Measurements from ENCODE around the gene GRPEL1. TPM values are rescaled to one million over a fixed set of nuclear protein-coding genes. Genes with fewer than 3 reads are reported as not detected.

GRPEL1 gene
- total and polyA plus RNA-seq, 10 of the 15 experiments (the other 5 are each of a cell fraction or from before 2014, with no cell fraction given): 30.8 to 119 (median 67.6) TPM

DNA sequence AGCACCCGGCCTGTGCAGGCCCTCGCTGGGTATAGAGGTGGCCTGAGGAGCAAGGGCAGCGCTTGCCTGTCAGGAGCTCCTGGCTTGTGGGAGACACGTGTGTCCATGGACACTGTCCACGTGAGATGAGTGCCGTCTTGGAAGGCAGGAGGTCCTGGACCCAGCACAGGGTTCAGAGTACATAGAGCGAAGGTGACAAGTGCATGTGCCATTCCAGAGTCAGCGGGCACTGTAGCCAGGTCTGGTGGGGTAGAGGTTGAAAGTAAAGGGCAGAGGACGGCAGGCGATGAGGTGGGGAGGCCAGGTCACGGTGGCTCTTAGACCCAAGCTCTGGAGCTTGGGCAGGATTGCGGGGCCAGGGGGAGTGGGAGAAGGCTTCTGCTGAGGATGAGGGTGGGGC is 53.0 kb downstream of the GRPEL1 start:
- in situ Hi-C loops (cut with MboI) (no loop called here), intact Hi-C loops (cut with micrococcal nuclease; ENCODE audit: unreplicated experiment) (no loop called here)
- ChIA-PET POLR2A (no interaction called here), RAD21 (ENCODE audit: unreplicated experiment) (no interaction called here), CTCF (no interaction called here), SMC1A (ENCODE audit: uncharacterized antibody, unreplicated experiment) (no interaction called here)
- no peaks in the 10 kb centered on the region; the same call in 1 of the 2 replicates for H3K79me2 ChIP-seq (ENCODE audit: control insufficient read depth, insufficient read depth, low read length)
- BruUV-seq (replicated peaks): no TSS peak
- no peak overlapping the region for H3K4me3 ChIP-seq
- no peak for DNase-seq (ENCODE audit: low read depth, low spot score)
- H3K9ac ChIP-seq (ENCODE audit: control insufficient read depth, insufficient read depth, low read length): no peak overlapping the region; the same call in 1 of the 2 replicates
- no peak overlapping the region for H3K4me2 ChIP-seq (ENCODE audit: control insufficient read depth, insufficient read depth)
- peak overlapping the region; percentile 85 for H3K27ac ChIP-seq (ENCODE audit: control insufficient read depth, insufficient read depth)
- H2AFZ ChIP-seq (ENCODE audit: control insufficient read depth, low read depth, low read length): no peak overlapping the region
- 99% methylated on average over 12 of the region's 12 CpGs for WGBS (ENCODE audit: insufficient coverage, insufficient replicate concordance, low lambda C conversion rate, missing lambda C conversion rate)
- H4K20me1 ChIP-seq (ENCODE audit: control insufficient read depth, insufficient read depth): no peaks in the 10 kb centered on the region
- H3K4me1 ChIP-seq (ENCODE audit: control insufficient read depth, insufficient read depth, low read length): peaks cover 17% of the 10 kb centered on the region
- no peaks in the 10 kb centered on the region for H3K27me3 ChIP-seq (replicated peaks in 1 of 2; ENCODE audit: control insufficient read depth in 2 of 2, insufficient read depth in 2 of 2, low read length in 1 of 2)
- no peak for ATAC-seq
- no peak for FAIRE-seq
- H3K9me3 ChIP-seq (replicated peaks; ENCODE audit: control insufficient read depth, insufficient read depth, low read length): no peaks in the 10 kb centered on the region; the same call in 1 of the 3 replicates
- TF ChIP-seq, protein P1, sequence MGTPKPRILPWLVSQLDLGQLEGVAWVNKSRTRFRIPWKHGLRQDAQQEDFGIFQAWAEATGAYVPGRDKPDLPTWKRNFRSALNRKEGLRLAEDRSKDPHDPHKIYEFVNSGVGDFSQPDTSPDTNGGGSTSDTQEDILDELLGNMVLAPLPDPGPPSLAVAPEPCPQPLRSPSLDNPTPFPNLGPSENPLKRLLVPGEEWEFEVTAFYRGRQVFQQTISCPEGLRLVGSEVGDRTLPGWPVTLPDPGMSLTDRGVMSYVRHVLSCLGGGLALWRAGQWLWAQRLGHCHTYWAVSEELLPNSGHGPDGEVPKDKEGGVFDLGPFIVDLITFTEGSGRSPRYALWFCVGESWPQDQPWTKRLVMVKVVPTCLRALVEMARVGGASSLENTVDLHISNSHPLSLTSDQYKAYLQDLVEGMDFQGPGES (IDR thresholded peaks at IDR 0.05): no peak
- TF ChIP-seq, protein P2, sequence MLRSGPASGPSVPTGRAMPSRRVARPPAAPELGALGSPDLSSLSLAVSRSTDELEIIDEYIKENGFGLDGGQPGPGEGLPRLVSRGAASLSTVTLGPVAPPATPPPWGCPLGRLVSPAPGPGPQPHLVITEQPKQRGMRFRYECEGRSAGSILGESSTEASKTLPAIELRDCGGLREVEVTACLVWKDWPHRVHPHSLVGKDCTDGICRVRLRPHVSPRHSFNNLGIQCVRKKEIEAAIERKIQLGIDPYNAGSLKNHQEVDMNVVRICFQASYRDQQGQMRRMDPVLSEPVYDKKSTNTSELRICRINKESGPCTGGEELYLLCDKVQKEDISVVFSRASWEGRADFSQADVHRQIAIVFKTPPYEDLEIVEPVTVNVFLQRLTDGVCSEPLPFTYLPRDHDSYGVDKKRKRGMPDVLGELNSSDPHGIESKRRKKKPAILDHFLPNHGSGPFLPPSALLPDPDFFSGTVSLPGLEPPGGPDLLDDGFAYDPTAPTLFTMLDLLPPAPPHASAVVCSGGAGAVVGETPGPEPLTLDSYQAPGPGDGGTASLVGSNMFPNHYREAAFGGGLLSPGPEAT (IDR thresholded peaks at IDR 0.05; ENCODE audit: low read depth): no peak
- peaks cover 26 to 34% of the 10 kb centered on the region in 2 experiments for H3K36me3 ChIP-seq (ENCODE audit: control insufficient read depth in 2 of 2, insufficient read depth in 2 of 2, low read length in 1 of 2)

DNA sequence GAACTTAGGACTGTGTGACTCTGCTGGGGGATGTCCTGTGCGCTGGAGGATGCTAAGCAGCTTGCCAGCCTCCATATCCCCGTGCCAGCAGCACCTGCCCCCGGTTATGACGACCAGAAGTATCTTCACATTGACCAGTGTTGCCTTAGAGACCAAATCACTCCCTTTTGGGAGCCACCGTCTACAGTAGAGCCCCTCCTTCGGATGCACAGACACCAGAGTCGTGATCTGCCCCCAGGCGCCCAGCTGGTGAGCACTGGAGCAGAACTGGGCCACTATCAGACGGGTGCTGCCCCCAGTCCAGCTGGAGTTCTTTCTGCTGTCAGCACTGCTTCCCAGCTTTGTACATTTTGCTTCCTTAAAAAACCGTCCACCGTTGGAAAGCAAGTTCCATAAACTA is 54.7 kb downstream of the GRPEL1 start:
- no peak overlapping the region for H3K4me3 ChIP-seq
- SMC1A ChIA-PET (ENCODE audit: uncharacterized antibody, unreplicated experiment): interaction anchor here (1.2 to 1.3 kb wide), 2 partner anchors 30 to 71 kb away, joined by 3 to 5 read pairs; no protein-coding TSS in a partner anchor
- peak overlapping the region; percentile 85 for H3K27ac ChIP-seq (ENCODE audit: control insufficient read depth, insufficient read depth)
- H3K36me3 ChIP-seq (ENCODE audit: control insufficient read depth in 2 of 2, insufficient read depth in 2 of 2, low read length in 1 of 2): peaks cover 25 to 43% of the 10 kb centered on the region in 2 experiments
- no peaks in the 10 kb centered on the region for H3K27me3 ChIP-seq (replicated peaks in 1 of 2; ENCODE audit: control insufficient read depth in 2 of 2, insufficient read depth in 2 of 2, low read length in 1 of 2)
- in situ Hi-C loops (cut with MboI): no loop called here
- H4K20me1 ChIP-seq (ENCODE audit: control insufficient read depth, insufficient read depth): no peaks in the 10 kb centered on the region
- H3K9ac ChIP-seq (ENCODE audit: control insufficient read depth, insufficient read depth, low read length): no peak overlapping the region
- peak; percentile 58 for ATAC-seq
- CTCF ChIA-PET: interaction anchor here (1.3 to 3.1 kb wide), 7 partner anchors 9 to 58 kb away, joined by 3 to 18 read pairs (median 6); partner anchors contain the start of genes GRPEL1 and TADA2B
- BruUV-seq (replicated peaks): no TSS peak
- H3K9me3 ChIP-seq (replicated peaks; ENCODE audit: control insufficient read depth, insufficient read depth, low read length): no peaks in the 10 kb centered on the region; the same call in 1 of the 3 replicates
- FAIRE-seq: no peak
- TF ChIP-seq, protein P3, sequence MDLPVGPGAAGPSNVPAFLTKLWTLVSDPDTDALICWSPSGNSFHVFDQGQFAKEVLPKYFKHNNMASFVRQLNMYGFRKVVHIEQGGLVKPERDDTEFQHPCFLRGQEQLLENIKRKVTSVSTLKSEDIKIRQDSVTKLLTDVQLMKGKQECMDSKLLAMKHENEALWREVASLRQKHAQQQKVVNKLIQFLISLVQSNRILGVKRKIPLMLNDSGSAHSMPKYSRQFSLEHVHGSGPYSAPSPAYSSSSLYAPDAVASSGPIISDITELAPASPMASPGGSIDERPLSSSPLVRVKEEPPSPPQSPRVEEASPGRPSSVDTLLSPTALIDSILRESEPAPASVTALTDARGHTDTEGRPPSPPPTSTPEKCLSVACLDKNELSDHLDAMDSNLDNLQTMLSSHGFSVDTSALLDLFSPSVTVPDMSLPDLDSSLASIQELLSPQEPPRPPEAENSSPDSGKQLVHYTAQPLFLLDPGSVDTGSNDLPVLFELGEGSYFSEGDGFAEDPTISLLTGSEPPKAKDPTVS (IDR thresholded peaks at IDR 0.05; ENCODE audit: low read depth, low read length): no peak
- TF ChIP-seq POLR2AphosphoS2 (IDR thresholded peaks at IDR 0.05; ENCODE audit: low read depth, low read length) (no peak), PAX5 (IDR thresholded peaks at IDR 0.05; ENCODE audit: borderline replicate concordance, low read depth, low read length) (peak; percentile 50; the same call in 1 of the 2 replicates)
- intact Hi-C loops (cut with micrococcal nuclease; ENCODE audit: unreplicated experiment): no loop called here
- H3K4me1 ChIP-seq (ENCODE audit: control insufficient read depth, insufficient read depth, low read length): peaks cover 17% of the 10 kb centered on the region
- POLR2A ChIA-PET: interaction anchor here (1.2 to 2.8 kb wide), 2 partner anchors 15 to 31 kb away, joined by 4 to 15 read pairs; partner anchors contain the start of gene TADA2B
- H2AFZ ChIP-seq (ENCODE audit: control insufficient read depth, low read depth, low read length): no peak overlapping the region
- H3K4me2 ChIP-seq (ENCODE audit: control insufficient read depth, insufficient read depth): no peak overlapping the region; the same call in 1 of the 2 replicates
- DNase-seq (ENCODE audit: low read depth, low spot score): no peak
- no peaks in the 10 kb centered on the region; the same call in 1 of the 2 replicates for H3K79me2 ChIP-seq (ENCODE audit: control insufficient read depth, insufficient read depth, low read length)
- RAD21 ChIA-PET (ENCODE audit: unreplicated experiment): interaction anchor here (1.2 to 1.7 kb wide), 7 partner anchors 26 to 235 kb away, joined by 3 to 11 read pairs (median 3); no protein-coding TSS in a partner anchor
- 50% methylated on average over 11 of the region's 11 CpGs for WGBS (ENCODE audit: insufficient coverage, insufficient replicate concordance, low lambda C conversion rate, missing lambda C conversion rate)
